Heart right ventricle (tissue), 16 donors: ENCODE results near the gene PTPN9. TPM values are rescaled to one million over a fixed set of nuclear protein-coding genes. Genes with fewer than 3 reads are reported as not detected.

ENCODE experiments used
- ATAC-seq, 8 donors: fragments of 200-7000 bp; cut with Tn5 transposase; one replicate each; pipeline ENCODE4 v1.9.1; 2020; ENCODE audit warnings: mild to moderate bottlenecking in 8 of 8, moderate library complexity in 8 of 8, moderate number of reproducible peaks in 1 of 8
- DNase-seq, 2 donors: peaks; one replicate each; pipeline ENCODE4 v3.0.0-alpha.2; 2020
- H3K27ac ChIP-seq, 10 donors: fragments of 200-600 bp; sonication (generic) in 2 of 10; one replicate each; pipeline versions ENCODE4 v1.5.0 to v1.8.0; 2020 to 2022; ENCODE audit warnings: mild to moderate bottlenecking in 3 of 10
- H3K27me3 ChIP-seq, 7 donors: fragments of 200-600 bp; one replicate each; pipeline ENCODE4 v1.8.0; 2021 to 2022; ENCODE audit warnings: mild to moderate bottlenecking in 2 of 7
- H3K36me3 ChIP-seq, 9 donors: fragments of 200-600 bp; sonication (generic) in 1 of 9; one replicate each; pipeline versions ENCODE4 v1.5.0 to v1.8.0; 2020 to 2022; ENCODE audit warnings: mild to moderate bottlenecking in 2 of 9
- H3K4me1 ChIP-seq, 9 donors: fragments of 200-600 bp; sonication (generic) in 1 of 9; one replicate each; pipeline versions ENCODE4 v1.5.0 to v1.8.0; 2020 to 2022; ENCODE audit warnings: mild to moderate bottlenecking in 4 of 9
- H3K4me3 ChIP-seq, 10 donors: fragments of 200-600 bp; sonication (generic) in 2 of 10; one replicate each; pipeline versions ENCODE4 v1.5.0 to v1.8.0; 2020 to 2022; ENCODE audit warnings: mild to moderate bottlenecking in 7 of 10, moderate library complexity in 2 of 10
- H3K9me3 ChIP-seq, 11 donors: fragments of 200-600 bp in 10 of 11; sonication (generic) in 2 of 11; one replicate each; pipeline versions ENCODE4 v1.5.0 to v1.8.0; 2013 to 2022; ENCODE audit warnings: mild to moderate bottlenecking in 2 of 11, control low read depth in 1 of 11, moderate library complexity in 1 of 11
- WGBS, 2 donors: extraction: QIAGEN DNeasy Blood & Tissue Kit; methylation state at CpG; one replicate each; pipeline ENCODE4 v1.1.7; 2013; ENCODE audit warnings: inconsistent platforms in 1 of 2; 5-methylcytosine and 5-hydroxymethylcytosine counted together
- intact Hi-C, 10 donors: fragments of 100-400 bp; cut with DNase I; formaldehyde crosslinking; loops; one replicate each; pipeline versions ENCODE4 v1.11.1 to v1.14.2; 2022
- polyA plus RNA-seq, 2 donors: library from polyadenylated mRNA; stranded (reverse); fragments of 200-250 nt; gene quantifications; one replicate each; pipeline ENCODE4 v1.2.3, GENCODE V29; 2013
- total RNA-seq, 10 donors: library from RNA; stranded (reverse); fragmentation: NEBNext Ultra II Directional in 3 of 10; extraction: Animal tissue kit (Norgen Biotek cat#: 25700) in 3 of 10; gene quantifications; one replicate each; pipeline versions ENCODE4 v1.2.1 to v1.2.4, GENCODE V29; 2021 to 2023
- TF ChIP-seq, protein P1 (sequence below), 9 donors: fragments of 200-600 bp; sonication (generic) in 2 of 9; IDR thresholded peaks; one replicate each; pipeline versions ENCODE4 v1.5.0 to v1.8.0; 2021 to 2022; ENCODE audit warnings: antibody characterized with exemption in 9 of 9, mild to moderate bottlenecking in 5 of 9, moderate library complexity in 1 of 9
- donor health status: Arrhythmogenic right ventricular cardiomyopathy.
- donor health status: ischemic (EF 13 %, LVEDD 7.1; RV severe dilation, severe dysfunction).
- donor health status: healthy with polysubstance abuse.
- donor health status: DM: no; HTN: yes; CAD: no.
- donor health status: DM: no; HTN: no; CAD: no.
- donor health status: ischemic (EF 25% LVEDD 6.9; RV normal size, moderate dysfunction).
- donor health status: ischemic (EF 25% LVEDD 5.7; RV mildly dilated, moderate dysfunction).
- donor health status: healthy.
- donor health status: DM: yes; HTN: yes; CAD: no.
- donor health status: Ischemic cardiomyopathy.
- donor health status: ischemic (EF 35%, LVEDD 5.7; RV mildly dilated, moderate dysfunction).
- donor health status: nonischemic (EF 11% LVEDD 7.7; RV severe dilation, severe dysfunction).
- donor health status: DM: yes; HTN: yes; CAD: no.
- donor health status: PGD.
- donor health status: ischemic (EF 29% LVEDD 5.4; RV normal size, mild dysfunction).
- donor health status: nonischemic (EF 23%, LVEDD 6.1; RV moderate dilation, normal function).

The PTPN9 gene
- total and polyA plus RNA-seq, 12 donors: 2.0 to 11.0 (median 8.0) TPM

GRCh38 chr15:75578173-75578947 lies 755 bp downstream of the PTPN9 start:
- TF ChIP-seq, protein P1, sequence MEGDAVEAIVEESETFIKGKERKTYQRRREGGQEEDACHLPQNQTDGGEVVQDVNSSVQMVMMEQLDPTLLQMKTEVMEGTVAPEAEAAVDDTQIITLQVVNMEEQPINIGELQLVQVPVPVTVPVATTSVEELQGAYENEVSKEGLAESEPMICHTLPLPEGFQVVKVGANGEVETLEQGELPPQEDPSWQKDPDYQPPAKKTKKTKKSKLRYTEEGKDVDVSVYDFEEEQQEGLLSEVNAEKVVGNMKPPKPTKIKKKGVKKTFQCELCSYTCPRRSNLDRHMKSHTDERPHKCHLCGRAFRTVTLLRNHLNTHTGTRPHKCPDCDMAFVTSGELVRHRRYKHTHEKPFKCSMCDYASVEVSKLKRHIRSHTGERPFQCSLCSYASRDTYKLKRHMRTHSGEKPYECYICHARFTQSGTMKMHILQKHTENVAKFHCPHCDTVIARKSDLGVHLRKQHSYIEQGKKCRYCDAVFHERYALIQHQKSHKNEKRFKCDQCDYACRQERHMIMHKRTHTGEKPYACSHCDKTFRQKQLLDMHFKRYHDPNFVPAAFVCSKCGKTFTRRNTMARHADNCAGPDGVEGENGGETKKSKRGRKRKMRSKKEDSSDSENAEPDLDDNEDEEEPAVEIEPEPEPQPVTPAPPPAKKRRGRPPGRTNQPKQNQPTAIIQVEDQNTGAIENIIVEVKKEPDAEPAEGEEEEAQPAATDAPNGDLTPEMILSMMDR (IDR thresholded peaks at IDR 0.05): no peak
- Histone ChIP-seq H3K9me3 (no peaks in the 10 kb centered on the region), H3K27me3 (no peaks in the 10 kb centered on the region), H3K36me3 (peaks cover 0 to 4% (median 0%) of the 10 kb centered on the region in 9 donors), H3K4me1 (peaks cover 0 to 36% (median 24%) of the 10 kb centered on the region in 9 donors), H3K4me3 (peak overlapping the region; percentile 57 to 99 (median 96)), H3K27ac (peak overlapping the region; percentile 82 to 98 (median 94))
- peak in 1 of 2 donors; percentile 48 for DNase-seq
- WGBS, 2 donors: 0 to 1% methylated on average over 77 of the region's 77 CpGs
- intact Hi-C loops: loop anchor here in 6 of 10 donors (1.0 to 10.0 kb wide), 6 partner anchors 44 to 114 kb away; partner anchors contain the start of gene SNUPN (in 2 of the 6)
- peak; percentile 24 to 77 (median 66) for ATAC-seq

GRCh38 chr15:75577401-75578172 lies 1.5 kb downstream of the PTPN9 start:
- H3K4me3 ChIP-seq: peak overlapping the region; percentile 57 to 99 (median 96)
- intact Hi-C loops: loop anchor here in 6 of 10 donors (1.0 to 10.0 kb wide), 8 partner anchors 35 to 113 kb away; partner anchors contain the start of gene SNUPN (in 2 of the 6)
- H3K4me1 ChIP-seq: peaks cover 0 to 43% (median 28%) of the 10 kb centered on the region in 9 donors
- H3K27me3 ChIP-seq: no peaks in the 10 kb centered on the region
- H3K36me3 ChIP-seq: peaks cover 0 to 4% (median 0%) of the 10 kb centered on the region in 9 donors
- ATAC-seq (peak in 3 of 8 donors; percentile 7 to 24 (median 10)), DNase-seq (no peak)
- no peaks in the 10 kb centered on the region for H3K9me3 ChIP-seq
- WGBS, 2 donors: 4 to 6% methylated on average over 13 of the region's 13 CpGs
- peak overlapping the region; percentile 82 to 98 (median 94) for H3K27ac ChIP-seq
- TF ChIP-seq, protein P1 (IDR thresholded peaks at IDR 0.05): no peak

GRCh38 chr15:75573648-75574384 lies 5.3 kb downstream of the PTPN9 start:
- Histone ChIP-seq H3K36me3 (peaks cover 0 to 13% (median 0%) of the 10 kb centered on the region in 9 donors), H3K27ac (peak overlapping the region in 1 of 10 donors; percentile 11), H3K27me3 (no peaks in the 10 kb centered on the region), H3K4me3 (no peak overlapping the region), H3K4me1 (peaks cover 2 to 59% (median 35%) of the 10 kb centered on the region in 9 donors), H3K9me3 (no peaks in the 10 kb centered on the region)
- TF ChIP-seq, protein P1 (IDR thresholded peaks at IDR 0.05): no peak
- intact Hi-C loops: loop anchor here in 2 of 10 donors (10.0 kb wide), 2 partner anchors 51 to 109 kb away; partner anchors contain the start of gene SNUPN (in 1 of the 2)
- 94 to 97% methylated on average over 5 of the region's 5 CpGs for WGBS, 2 donors
- DNase-seq (no peak), ATAC-seq (no peak)
